HG03103 (cell line): ENCODE data around the gene STAT3.
"Not testable (repeated sequence)": the region's sequence is repeated elsewhere in the genome, so short reads cannot be mapped to it uniquely, and the experiment has no call there.

Experiments used
- ATAC-seq: cut with Tn5 transposase; IDR thresholded peaks from one replicate; pipeline ENCODE4 v1.9.1; 2021; ENCODE audit warnings: low read depth; ENCODE audit not compliant: unreplicated experiment

STAT3 gene

DNA sequence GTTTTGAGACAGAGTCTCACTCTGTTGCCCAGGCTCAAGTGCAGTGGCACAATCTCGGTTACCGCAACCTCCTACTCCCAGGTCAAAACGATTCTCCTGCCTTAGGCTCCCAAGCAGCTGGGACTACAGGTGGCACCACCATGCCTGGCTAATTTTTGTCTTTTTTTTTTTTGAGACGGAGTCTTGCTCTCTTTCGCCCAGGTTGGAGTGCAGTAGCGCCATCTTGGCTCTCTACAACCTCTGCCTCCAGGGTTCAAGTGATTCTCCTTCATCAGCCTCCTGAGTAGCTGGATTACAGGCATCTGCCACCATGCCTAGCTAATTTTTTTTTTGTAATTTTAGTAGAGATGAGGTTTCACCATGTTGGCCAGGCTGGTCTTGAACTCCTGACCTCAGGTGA is 70.3 kb downstream of the STAT3 start:
- ATAC-seq: not testable (repeated sequence)

- ATAC-seq: no peak
Measured at GRCh38 chr17:42317266-42317845, 70.9 kb downstream of the STAT3 start.

- ATAC-seq: no peak
Measured at GRCh38 chr17:42316755-42317154, 71.5 kb downstream of the STAT3 start.

- no peak for ATAC-seq
Measured at GRCh38 chr17:42315402-42316156, 72.7 kb downstream of the STAT3 start.

DNA sequence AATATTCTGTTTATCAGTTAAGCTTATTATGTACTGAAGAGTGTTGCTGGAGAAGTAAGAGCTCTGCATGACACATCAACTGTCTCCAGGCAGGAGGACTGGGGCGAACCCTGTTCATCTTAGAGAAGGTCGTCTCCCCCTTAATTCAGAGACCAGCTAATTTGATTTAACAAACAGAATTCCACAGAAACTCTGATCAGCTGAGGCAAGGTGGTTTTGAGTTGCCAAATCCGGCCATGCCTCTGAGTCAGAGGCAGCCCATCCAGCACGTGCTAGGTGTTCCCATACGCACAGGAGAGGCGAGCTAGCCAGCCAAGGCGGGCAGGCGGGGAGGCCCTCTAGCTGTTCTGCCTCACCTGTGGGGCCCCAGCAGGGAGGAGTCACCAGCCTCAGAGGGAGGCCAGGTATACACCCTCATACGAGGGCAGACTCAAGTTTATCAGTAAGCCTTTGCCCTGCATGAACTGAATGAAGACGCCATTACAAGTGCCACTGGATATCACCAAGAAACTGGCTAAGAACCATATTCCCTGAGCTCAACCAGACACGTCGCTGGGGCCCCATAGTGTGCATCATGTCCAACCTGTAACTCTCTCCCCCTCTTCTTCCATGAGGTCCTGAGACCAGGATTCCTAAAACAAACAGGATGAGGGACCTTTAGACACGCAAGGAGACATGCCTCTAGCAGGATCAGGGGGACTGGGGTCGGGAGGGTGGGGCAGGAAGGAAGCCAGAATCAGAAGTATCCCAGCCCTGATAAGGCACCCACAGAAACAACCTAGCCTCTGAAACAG is 74.3 kb downstream of the STAT3 start:
- no peak for ATAC-seq

GRCh38 chr17:42313389-42313772 is 74.9 kb downstream of the STAT3 start:
- ATAC-seq: no peak

GRCh38 chr17:42312285-42313130 is 75.7 kb downstream of the STAT3 start:
- no peak for ATAC-seq

DNA sequence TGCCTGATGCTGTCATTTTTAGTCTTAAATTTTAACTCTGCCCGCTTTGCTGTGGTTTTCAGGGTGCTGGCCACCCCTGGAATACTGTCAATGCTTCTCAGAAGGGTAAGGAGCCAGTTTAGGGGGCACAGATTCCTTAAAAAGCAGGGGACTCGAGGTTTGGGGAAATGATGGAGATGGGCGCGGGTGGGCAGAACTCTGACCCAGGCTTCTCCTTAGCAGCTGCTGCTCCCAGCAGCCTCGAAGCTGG is 76.3 kb downstream of the STAT3 start:
- ATAC-seq: no peak

DNA sequence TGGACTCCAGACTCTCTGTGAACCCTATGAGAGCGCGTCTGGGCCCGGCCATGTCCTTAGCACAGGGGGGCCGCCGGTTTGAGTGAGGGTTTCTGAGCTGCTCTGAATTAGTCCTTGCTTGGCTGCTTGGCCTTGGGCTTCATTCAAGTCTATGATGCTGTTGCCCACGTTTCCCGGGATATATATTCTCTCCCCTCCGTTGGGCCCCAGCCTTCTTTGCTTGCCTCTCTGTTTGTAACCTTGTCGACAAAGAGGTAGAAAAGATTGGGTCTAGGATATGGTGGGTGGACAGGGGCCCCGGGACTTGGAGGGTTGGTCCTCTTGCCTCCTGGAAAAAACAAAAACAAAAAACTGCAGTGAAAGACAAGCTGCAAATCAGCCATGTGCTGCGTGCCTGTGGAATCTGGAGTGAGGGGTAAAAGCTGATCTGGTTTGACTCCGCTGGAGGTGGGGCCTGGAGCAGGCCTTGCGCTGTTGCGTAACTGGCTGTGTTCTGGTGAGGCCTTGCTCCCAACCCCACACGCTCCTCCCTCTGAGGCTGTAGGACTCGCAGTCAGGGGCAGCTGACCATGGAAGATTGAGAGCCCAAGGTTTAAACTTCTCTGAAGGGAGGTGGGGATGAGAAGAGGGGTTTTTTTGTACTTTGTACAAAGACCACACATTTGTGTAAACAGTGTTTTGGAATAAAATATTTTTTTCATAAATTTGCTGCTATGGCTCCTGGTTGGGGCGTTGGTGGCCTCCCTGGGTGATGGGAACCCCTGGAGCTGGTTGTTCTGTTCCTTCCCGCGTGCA is 76.8 kb downstream of the STAT3 start:
- ATAC-seq: no peak

DNA sequence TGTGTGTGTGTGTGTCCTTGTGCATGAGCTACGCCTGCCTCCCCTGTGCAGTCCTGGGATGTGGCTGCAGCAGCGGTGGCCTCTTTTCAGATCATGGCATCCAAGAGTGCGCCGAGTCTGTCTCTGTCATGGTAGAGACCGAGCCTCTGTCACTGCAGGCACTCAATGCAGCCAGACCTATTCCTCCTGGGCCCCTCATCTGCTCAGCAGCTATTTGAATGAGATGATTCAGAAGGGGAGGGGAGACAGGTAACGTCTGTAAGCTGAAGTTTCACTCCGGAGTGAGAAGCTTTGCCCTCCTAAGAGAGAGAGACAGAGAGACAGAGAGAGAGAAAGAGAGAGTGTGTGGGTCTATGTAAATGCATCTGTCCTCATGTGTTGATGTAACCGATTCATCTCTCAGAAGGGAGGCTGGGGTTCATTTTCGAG is 77.4 kb downstream of the STAT3 start:
- no peak for ATAC-seq

- ATAC-seq: no peak
Measured at GRCh38 chr17:42309986-42310786, 78.1 kb downstream of the STAT3 start.

GRCh38 chr17:42309142-42309541 is 79.1 kb downstream of the STAT3 start:
- no peak for ATAC-seq

DNA sequence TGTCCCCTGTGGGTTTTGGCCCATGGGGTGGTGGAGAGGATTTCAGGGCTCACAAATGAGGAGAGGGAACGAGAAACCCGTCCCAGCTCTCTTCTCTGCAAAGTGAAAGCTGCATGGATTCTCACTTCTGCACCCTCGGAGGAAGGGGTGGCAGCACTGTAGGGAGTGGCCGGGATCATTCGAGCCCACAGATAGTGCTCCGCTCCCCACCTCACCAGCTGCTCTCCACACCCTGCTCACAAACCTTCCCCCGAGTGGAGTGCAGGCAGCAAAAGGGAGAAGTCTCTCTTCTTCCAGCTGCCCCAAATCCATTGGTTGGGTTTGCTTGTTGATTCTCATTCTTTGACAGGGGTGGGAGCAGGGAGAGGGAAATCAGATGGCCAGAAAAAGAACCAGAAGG is 79.8 kb downstream of the STAT3 start:
- ATAC-seq: no peak

DNA sequence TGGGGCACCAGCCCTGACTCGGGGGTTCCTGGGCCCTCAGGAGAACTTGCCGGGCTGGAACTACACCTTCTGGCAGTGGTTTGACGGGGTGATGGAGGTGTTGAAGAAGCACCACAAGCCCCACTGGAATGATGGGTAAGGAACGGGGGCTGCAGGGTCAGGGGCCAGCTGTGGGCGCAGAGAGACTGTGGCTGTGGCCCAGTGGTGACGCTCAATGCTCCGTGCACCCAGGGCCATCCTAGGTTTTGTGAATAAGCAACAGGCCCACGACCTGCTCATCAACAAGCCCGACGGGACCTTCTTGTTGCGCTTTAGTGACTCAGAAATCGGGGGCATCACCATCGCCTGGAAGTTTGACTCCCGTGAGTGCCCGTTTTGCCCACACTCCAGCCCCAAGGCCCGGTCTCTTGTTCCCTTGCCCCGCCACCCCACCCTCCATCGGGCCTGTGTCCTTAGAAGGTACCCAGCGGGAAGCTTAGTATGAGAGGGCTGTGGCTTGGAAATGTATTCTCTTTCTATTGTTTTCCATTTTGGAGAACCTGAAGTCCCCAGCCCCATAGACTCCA is 80.8 kb downstream of the STAT3 start:
- ATAC-seq: no peak

- no peak for ATAC-seq
Measured at GRCh38 chr17:42306385-42306667, 81.9 kb downstream of the STAT3 start.

DNA sequence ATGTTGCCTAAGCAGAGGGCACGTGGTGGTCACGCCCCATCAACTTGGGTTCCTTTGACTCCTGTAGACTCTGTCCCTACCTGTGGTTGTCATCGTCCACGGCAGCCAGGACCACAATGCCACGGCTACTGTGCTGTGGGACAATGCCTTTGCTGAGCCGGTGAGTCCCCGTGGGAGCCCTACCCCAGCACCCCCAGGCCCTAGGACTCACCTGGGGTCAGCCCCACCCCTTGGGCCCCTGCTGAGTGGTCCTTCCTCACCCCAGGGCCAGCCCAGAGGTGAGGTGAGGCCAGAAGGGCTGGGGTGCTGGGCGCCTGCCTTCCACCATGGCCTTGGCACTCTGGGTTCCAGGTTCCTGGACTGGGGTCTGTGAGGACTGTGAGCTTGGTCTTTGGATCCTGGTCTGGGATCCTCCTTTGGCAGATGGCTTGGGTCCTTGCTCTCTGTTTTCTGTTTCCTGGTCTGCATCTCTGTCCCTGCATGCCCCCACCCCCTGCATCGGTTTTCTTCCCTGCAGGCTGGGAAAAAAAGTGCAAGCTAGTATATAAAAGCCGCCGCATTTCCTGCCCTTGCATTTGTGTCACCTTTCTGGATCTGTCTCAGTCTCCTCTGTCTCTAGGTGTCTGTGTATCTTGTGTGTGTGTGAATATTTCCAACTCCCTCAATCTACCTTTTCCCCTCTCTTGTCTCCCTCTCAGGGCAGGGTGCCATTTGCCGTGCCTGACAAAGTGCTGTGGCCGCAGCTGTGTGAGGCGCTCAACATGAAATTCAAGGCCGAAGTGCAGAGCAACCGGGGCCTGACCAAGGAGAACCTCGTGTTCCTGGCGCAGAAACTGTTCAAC is 82.5 kb downstream of the STAT3 start:
- no peak for ATAC-seq

- not testable (repeated sequence) for ATAC-seq
Measured at GRCh38 chr17:42305031-42305330, 83.3 kb downstream of the STAT3 start.

DNA sequence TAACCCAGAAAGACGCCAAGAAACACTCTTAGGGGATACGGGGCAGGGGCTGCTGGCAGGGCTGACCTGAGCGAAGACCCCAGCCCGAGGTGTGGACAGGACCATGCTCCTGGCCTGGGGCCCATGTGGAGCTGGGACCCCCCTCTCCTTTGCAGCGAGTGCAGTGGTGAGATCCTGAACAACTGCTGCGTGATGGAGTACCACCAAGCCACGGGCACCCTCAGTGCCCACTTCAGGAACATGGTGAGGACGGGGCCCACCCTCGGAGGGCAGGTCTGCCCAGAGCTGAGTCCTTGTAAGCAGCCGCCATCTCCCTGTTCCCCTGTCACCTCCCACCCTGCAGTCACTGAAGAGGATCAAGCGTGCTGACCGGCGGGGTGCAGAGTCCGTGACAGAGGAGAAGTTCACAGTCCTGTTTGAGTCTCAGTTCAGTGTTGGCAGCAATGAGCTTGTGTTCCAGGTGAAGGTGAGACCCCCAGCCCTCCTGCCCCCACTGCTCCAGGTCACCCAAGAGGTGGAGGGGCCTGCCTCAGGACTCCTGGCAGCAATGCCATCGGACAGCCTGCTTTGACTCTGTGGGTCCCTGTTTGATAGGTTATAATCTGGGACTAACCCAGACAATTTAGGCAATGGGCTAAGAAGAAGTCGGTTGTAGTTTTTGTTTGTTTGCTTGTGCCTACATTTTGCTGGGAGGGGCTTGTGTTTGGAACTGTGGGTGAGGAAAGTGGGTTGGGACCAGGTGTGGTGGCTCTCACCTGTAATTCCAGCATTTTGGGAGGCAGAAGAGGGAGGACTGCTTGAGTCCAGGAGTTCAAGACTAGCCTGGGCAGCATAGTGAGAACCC is 83.8 kb downstream of the STAT3 start:
- no peak for ATAC-seq
